Fibroblast of lung (primary cell): ENCODE measurements around the gene CDC42SE2. TPM values are rescaled to one million over a fixed set of nuclear protein-coding genes. Genes with fewer than 3 reads are reported as not detected.

Experiments
- DNase-seq, 2 donors: peaks; one replicate each; pipeline versions ENCODE4 v3.0.0 to v3.0.0-alpha.2; 2010; ENCODE audit warnings: low read depth in 2 of 2
- H2AFZ ChIP-seq: 2 replicates; pipeline ENCODE4 v1.5.1; 2012; ENCODE audit warnings: low read length, control low read depth, inconsistent platforms
- H3K27ac ChIP-seq: 2 replicates; pipeline ENCODE4 v1.5.1; 2011; ENCODE audit warnings: low read length, control low read depth; ENCODE audit not compliant: insufficient read depth
- H3K27me3 ChIP-seq: 2 replicates; pipeline ENCODE4 v1.5.1; 2011; ENCODE audit warnings: mild to moderate bottlenecking, low read length; ENCODE audit not compliant: control insufficient read depth, insufficient read depth
- H3K36me3 ChIP-seq: 2 replicates; pipeline ENCODE4 v1.5.1; 2011; ENCODE audit warnings: low read length; ENCODE audit not compliant: control insufficient read depth, insufficient read depth
- H3K4me1 ChIP-seq: 2 replicates; pipeline ENCODE4 v1.5.1; 2011; ENCODE audit warnings: low read length; ENCODE audit not compliant: control insufficient read depth, insufficient read depth; ENCODE audit errors: extremely low read depth
- H3K4me2 ChIP-seq: 2 replicates; pipeline ENCODE4 v1.5.1; 2011; ENCODE audit warnings: low read length, control low read depth; ENCODE audit not compliant: insufficient read depth; ENCODE audit errors: extremely low read depth
- H3K4me3 ChIP-seq, 4 experiments: fragments of 200-600 bp in 1 of 4; sonication (generic) in 1 of 4; replicated peaks in 1 of 4; 2 replicates each; pipeline ENCODE4 v1.5.1; 2011 to 2016; ENCODE audit warnings: low read length in 4 of 4, low read depth in 3 of 4, mild to moderate bottlenecking in 3 of 4, control low read depth in 2 of 4, inconsistent platforms in 1 of 4, mixed read lengths in 1 of 4; ENCODE audit not compliant: insufficient read depth in 1 of 4; ENCODE audit errors: control extremely low read depth in 1 of 4
- H3K79me2 ChIP-seq: 2 replicates; pipeline ENCODE4 v1.5.1; 2012; ENCODE audit warnings: mild to moderate bottlenecking, low read length, inconsistent platforms; ENCODE audit not compliant: control insufficient read depth, insufficient read depth
- H3K9ac ChIP-seq: 2 replicates; pipeline ENCODE4 v1.5.1; 2011; ENCODE audit warnings: mild to moderate bottlenecking, low read length, control low read depth; ENCODE audit not compliant: insufficient read depth
- H3K9me3 ChIP-seq: 2 replicates; pipeline ENCODE4 v1.5.1; 2012; ENCODE audit warnings: low read depth, low read length; ENCODE audit not compliant: control insufficient read depth, insufficient read depth
- H4K20me1 ChIP-seq: 2 replicates; pipeline ENCODE4 v1.5.1; 2011; ENCODE audit warnings: low read length; ENCODE audit not compliant: control insufficient read depth, insufficient read depth; ENCODE audit errors: extremely low read depth
- EZH2 ChIP-seq: IDR thresholded peaks from 2 replicates; pipeline ENCODE4 v1.5.1; 2012; ENCODE audit warnings: low read length, control low read depth, mild to moderate bottlenecking; ENCODE audit errors: missing control alignments
- polyA plus RNA-seq, 2 donors: library from polyadenylated mRNA; depleted of rRNA in 1 of 2; stranded (reverse) in 1 of 2; unstranded in 1 of 2; fragments of >200 nt; gene quantifications; 2 replicates each; pipeline ENCODE4 v1.2.1, GENCODE V29; 2011 to 2012; ENCODE audit warnings: missing spikeins in 1 of 2
- total RNA-seq: library from RNA; depleted of rRNA; stranded (reverse); fragments of >200 nt; gene quantifications from 2 replicates; pipeline ENCODE4 v1.2.1, GENCODE V29; 2014
- TF ChIP-seq, protein P1 (sequence below), 2 donors: IDR thresholded peaks in 1 of 2; conservative IDR thresholded peaks in 1 of 2; 1 replicate in 1 of 2; 2 replicates in 1 of 2; pipeline ENCODE4 v1.5.1; 2011 to 2012; ENCODE audit warnings: low read length in 2 of 2, control low read depth in 1 of 2, inconsistent platforms in 1 of 2, low read depth in 1 of 2, mild to moderate bottlenecking in 1 of 2

Gene CDC42SE2
- total and polyA plus RNA-seq, 2 donors (not counting 1 experiment from before 2014, with no cell fraction given), result 26.1 to 26.5 TPM

DNA sequence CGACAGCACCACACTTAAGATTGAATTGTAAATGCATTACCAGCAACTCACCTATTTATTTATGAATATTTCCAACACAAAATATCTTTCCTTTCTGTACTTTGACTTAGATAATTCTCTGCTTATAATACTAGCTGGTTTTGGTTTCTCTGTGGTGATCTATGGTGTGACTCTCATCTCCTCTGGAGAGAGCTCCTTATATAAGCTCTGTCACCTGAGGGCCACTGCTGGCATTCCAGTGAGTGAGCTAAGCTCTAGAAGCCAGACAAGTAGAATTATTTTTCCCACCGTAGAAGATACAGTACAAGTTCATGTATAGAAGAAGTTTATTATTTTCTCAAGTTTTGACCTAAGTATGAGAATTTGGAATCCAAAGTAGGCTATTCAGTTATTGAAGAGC, 111.5 kb downstream of the CDC42SE2 start:
- H3K36me3 ChIP-seq, result no peaks in the 10 kb centered on the region
- no peaks in the 10 kb centered on the region for H3K27me3 ChIP-seq
- H2AFZ ChIP-seq, result no peak overlapping the region
- H3K27ac ChIP-seq, result no peak overlapping the region
- H3K4me1 ChIP-seq, result peaks cover 11% of the 10 kb centered on the region
- H3K79me2 ChIP-seq, result peaks cover 3% of the 10 kb centered on the region
- H3K4me3 ChIP-seq, result no peak overlapping the region
- no peaks in the 10 kb centered on the region for H3K9me3 ChIP-seq
- H3K4me2 ChIP-seq, result no peak overlapping the region
- no peaks in the 10 kb centered on the region for H4K20me1 ChIP-seq
- TF ChIP-seq, protein P1, sequence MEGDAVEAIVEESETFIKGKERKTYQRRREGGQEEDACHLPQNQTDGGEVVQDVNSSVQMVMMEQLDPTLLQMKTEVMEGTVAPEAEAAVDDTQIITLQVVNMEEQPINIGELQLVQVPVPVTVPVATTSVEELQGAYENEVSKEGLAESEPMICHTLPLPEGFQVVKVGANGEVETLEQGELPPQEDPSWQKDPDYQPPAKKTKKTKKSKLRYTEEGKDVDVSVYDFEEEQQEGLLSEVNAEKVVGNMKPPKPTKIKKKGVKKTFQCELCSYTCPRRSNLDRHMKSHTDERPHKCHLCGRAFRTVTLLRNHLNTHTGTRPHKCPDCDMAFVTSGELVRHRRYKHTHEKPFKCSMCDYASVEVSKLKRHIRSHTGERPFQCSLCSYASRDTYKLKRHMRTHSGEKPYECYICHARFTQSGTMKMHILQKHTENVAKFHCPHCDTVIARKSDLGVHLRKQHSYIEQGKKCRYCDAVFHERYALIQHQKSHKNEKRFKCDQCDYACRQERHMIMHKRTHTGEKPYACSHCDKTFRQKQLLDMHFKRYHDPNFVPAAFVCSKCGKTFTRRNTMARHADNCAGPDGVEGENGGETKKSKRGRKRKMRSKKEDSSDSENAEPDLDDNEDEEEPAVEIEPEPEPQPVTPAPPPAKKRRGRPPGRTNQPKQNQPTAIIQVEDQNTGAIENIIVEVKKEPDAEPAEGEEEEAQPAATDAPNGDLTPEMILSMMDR (conservative IDR thresholded peaks at IDR 0.05 in 1 of 2, IDR thresholded peaks at IDR 0.05 in 1 of 2; ENCODE audit: low read depth in 1 of 2, low read length in 2 of 2), result no peak
- no peak for TF ChIP-seq EZH2
- no peak overlapping the region for H3K9ac ChIP-seq
- no peak for DNase-seq

DNA sequence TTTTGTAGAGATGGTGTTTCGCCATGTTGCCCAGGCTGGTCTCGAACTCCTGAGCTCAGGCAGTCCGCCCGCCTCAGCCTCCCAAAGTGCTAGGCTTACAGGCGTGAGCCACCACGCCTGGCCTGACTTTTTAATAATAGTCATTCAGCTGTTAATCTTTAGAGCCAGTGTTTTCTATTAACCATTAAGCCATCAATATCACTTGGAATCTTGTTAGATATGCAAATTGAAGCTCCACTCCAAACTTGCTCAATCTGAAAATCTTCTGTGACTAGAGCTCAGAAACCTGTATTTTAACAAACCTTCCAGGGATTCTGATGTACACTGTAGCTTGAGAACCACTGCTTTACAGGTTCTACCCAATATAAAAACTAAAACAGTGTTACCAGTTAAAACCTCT, 113.5 kb downstream of the CDC42SE2 start:
- H3K9me3 ChIP-seq, result no peaks in the 10 kb centered on the region
- H3K4me2 ChIP-seq, result no peak overlapping the region
- no peak for TF ChIP-seq EZH2
- TF ChIP-seq, protein P1 (conservative IDR thresholded peaks at IDR 0.05 in 1 of 2, IDR thresholded peaks at IDR 0.05 in 1 of 2; ENCODE audit: low read depth in 1 of 2, low read length in 2 of 2), result no peak
- H3K9ac ChIP-seq, result no peak overlapping the region
- no peaks in the 10 kb centered on the region for H3K27me3 ChIP-seq
- no peak for DNase-seq
- no peak overlapping the region for H2AFZ ChIP-seq
- peaks cover 11% of the 10 kb centered on the region for H3K4me1 ChIP-seq
- no peak overlapping the region for H3K4me3 ChIP-seq
- H3K36me3 ChIP-seq, result no peaks in the 10 kb centered on the region
- H3K79me2 ChIP-seq, result peaks cover 3% of the 10 kb centered on the region
- peak overlapping the region; percentile 9 for H3K27ac ChIP-seq
- H4K20me1 ChIP-seq, result no peaks in the 10 kb centered on the region

DNA sequence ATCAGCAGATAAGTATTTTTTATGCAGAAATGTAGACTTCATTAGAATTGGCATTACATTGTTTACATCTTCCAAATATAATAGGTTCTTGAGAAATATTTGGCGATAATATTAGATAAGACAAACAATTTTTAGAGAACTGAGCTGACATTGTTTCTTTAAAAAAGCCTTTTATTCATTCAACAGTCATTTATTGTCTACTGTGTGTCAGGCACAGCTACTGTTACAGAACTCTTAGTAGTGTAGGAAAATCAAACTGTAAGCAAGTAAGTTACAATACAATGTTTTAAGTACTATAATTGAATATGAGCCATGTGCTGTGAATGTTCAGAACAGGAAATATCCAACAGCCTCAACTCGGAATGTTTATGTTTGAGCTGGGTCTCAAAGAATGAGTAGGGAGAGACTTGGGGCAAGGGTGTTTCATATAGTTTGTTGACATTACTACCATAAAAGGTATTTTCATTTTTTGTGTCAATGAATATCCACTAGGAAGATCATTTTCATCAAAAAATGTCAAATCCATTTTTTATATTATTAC, 114.0 kb downstream of the CDC42SE2 start:
- TF ChIP-seq EZH2, result no peak
- TF ChIP-seq, protein P1 (conservative IDR thresholded peaks at IDR 0.05 in 1 of 2, IDR thresholded peaks at IDR 0.05 in 1 of 2; ENCODE audit: low read depth in 1 of 2, low read length in 2 of 2), result no peak
- no peak overlapping the region for H3K4me3 ChIP-seq
- H3K9me3 ChIP-seq, result no peaks in the 10 kb centered on the region
- no peak overlapping the region for H2AFZ ChIP-seq
- H3K27ac ChIP-seq, result peak overlapping the region; percentile 9
- no peaks in the 10 kb centered on the region for H4K20me1 ChIP-seq
- H3K27me3 ChIP-seq, result no peaks in the 10 kb centered on the region
- H3K79me2 ChIP-seq, result peaks cover 3% of the 10 kb centered on the region
- peaks cover 11% of the 10 kb centered on the region for H3K4me1 ChIP-seq
- H3K9ac ChIP-seq, result no peak overlapping the region
- no peaks in the 10 kb centered on the region for H3K36me3 ChIP-seq
- H3K4me2 ChIP-seq, result peak overlapping the region; percentile 15
- peak; percentile 65 to 71 for DNase-seq
